GM10266 (cell line): ENCODE measurements around the gene OGA.

Experiments used
- DNase-seq: peaks from one replicate; pipeline ENCODE4 v3.0.0; 2012; ENCODE audit errors: extremely low spot score
- TF ChIP-seq, protein P1 (sequence below): IDR thresholded peaks from 2 replicates; pipeline ENCODE4 v1.5.1; 2012; ENCODE audit warnings: mild to moderate bottlenecking, low read depth; ENCODE audit not compliant: control insufficient read depth, insufficient read depth; ENCODE audit errors: missing control alignments

Gene OGA

DNA sequence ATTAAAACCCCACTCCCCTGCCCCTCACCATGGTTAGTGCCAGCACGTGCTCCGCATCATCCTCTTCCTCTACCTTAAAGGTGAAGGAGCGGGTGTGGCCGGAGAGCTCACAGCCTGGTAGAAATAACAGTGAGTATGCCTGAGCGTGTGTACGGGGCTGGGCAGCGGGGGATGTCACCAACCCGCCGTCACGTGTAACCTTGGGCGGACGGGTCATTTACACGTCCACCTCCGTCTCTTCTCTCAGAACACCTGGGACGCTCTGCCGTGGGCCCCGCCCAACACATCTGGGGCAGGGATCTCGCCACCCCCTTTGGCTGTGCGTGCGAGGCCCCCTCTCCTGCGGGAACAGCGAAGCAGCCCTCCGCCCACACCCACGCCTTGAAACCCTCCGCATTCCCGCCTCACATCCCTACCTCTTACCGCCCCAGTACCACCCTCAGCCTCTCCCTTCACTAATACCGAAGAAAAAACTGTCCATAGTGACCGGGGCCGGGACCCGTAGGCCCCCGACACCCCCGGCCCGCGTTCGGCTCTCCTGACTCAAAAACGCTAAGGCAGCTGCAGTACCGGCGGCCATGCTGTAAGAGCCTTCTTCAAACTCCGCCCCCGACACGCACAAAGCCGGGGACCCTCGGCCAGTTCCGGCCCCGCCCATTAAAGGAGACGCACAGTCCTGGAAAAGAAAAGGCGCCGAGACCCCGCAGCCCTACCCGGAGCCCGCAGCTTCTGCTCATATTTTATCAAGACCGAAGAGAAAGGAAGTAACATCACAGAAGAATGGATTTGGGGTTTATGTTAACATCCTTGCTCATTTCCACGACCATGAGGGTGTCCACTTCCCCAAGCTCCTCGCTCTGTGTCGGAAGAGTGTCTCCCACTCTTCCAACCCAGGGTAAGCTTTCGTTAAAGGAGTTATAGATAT, 35.2 kb downstream of the OGA start, which contains the start of gene NPM3:
Gene NPM3, minus strand, starts transcription at position 636 of the 925 bp plus-strand sequence. Its CDS starts 56 bp downstream, at position 580.
- TF ChIP-seq, protein P1, sequence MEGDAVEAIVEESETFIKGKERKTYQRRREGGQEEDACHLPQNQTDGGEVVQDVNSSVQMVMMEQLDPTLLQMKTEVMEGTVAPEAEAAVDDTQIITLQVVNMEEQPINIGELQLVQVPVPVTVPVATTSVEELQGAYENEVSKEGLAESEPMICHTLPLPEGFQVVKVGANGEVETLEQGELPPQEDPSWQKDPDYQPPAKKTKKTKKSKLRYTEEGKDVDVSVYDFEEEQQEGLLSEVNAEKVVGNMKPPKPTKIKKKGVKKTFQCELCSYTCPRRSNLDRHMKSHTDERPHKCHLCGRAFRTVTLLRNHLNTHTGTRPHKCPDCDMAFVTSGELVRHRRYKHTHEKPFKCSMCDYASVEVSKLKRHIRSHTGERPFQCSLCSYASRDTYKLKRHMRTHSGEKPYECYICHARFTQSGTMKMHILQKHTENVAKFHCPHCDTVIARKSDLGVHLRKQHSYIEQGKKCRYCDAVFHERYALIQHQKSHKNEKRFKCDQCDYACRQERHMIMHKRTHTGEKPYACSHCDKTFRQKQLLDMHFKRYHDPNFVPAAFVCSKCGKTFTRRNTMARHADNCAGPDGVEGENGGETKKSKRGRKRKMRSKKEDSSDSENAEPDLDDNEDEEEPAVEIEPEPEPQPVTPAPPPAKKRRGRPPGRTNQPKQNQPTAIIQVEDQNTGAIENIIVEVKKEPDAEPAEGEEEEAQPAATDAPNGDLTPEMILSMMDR = no peak
- DNase-seq = peak; percentile 89

DNA sequence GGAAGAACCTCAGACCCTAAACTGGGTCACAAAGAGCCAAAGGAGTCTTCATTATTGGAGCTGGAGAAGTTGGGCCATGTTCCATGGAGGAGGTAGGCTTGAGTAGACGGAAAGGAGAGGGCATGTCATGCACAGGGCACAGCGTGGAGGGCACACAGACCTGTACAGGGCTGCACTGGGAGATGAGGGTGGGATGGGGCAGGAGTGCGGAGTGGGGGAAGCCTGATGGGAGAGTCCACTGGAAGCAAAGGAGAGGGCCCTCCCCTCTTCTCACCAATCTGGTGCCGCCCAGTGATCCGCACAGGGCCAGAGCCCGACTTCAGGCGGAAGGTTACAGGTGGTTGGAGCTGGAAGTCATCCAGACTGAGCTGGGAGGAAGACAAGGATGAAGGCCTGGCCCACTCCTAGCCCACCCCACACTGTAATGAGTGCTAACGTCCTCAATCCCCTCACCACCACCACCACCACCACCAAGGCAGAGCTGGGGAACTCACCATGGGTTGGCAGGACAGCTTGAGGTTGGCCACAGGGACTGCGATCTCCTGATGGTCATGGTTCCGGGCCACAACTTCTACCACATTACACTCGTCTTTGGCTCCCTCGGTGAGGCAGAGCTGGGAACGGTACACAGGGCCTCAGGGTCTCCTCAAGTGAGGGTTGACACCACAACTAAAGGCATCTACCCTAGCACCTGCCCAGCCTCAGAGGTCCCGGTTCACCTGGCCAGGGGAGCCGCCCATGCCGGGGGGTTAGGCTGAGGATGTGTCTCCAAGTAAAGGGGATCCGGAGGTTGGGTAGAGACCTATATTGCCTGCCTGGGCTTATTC, 36.0 kb downstream of the OGA start:
- TF ChIP-seq, protein P1 = no peak
- DNase-seq = no peak

DNA sequence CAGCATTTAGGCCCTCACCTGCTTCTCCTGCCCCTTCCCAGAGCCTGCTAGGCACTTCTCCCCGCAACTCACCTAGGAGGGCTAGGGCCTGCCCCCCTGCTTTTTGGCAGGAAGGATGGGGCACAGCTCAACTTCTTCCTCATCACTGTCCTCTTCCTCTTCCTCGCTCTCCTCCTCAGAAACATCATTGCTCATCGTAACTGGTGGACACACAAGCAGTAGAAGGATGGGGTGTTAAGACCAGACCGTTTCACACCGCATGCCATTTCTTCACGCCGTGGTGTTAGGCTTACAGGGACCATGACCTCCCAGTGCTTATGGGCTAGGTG, 36.6 kb downstream of the OGA start:
- DNase-seq = no peak
- TF ChIP-seq, protein P1 = no peak

DNA sequence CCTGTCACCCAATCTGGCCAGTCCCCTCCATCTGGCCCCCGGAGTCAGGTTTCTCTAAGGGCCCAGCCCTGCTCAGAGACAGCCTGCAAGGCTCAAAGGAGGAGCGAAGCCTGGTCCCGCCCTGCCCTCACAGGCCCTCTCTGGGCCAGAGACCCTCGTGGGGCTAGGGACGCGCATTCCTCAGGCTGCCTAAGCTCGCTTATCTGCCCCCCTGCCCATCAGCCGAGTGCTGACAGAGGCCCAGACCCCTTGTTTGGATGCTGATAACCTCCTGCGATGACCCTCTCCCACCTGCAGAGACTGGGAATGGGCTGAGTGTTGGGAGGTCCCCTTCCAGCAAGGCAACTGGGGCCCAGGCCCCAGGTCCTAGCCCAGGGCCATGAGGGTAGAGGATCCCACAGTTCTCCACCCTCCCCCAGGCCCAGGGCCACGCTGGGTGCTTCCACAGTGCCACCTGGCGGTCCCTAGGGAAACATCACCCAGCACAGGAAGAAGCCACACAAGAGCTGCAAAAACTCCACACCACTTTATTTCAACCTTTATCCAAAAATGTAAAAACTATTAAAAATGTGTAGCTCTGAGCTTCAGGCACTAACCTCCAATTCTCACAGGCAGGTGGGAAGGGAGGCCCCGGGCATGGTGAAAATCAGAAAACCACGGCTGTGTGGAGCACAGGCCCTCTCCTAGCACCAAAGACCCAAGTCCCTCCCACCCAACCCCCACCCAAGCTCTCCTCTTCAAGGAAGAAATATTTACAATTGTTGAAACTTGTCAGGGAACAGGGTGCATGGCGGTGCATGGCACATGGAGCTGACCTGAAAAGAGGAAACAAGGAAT, 37.2 kb downstream of the OGA start:
- peak; percentile 89 for DNase-seq
- TF ChIP-seq, protein P1 = peak; percentile 93

GRCh38 chr10:101780187-101780817, 37.9 kb downstream of the OGA start:
- DNase-seq = no peak
- TF ChIP-seq, protein P1 = no peak

DNA sequence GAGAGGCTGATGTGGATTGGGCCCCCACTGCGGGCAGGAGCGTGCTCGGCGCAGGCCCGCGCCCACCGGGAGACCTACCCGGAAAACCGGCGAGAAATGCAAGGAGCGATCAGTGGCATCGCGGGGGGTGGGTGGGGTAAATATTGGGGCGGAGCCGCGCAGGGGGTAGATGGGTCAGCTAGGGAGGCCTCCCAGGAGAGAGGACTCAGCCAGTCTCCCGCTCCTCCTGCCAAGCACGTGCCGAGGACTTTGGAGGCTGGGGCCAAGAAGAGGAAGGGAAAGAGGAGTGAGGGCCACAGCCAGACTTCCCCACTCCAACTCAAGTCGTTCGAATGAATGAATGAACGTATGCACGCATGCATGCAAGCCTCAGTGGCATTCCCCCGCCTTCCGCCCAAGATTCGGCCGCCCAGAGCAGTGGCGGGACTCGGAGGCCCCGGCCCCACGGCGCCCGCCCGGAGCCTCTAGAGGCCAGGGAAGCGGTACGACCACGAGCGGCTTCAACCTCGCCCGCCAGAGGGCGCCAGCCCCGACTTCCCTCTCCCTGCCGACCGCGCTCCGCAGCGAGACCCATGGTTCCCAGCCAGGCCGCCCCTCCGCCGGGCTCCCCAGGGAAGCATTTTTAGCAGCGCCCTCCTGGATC, 38.6 kb downstream of the OGA start:
- TF ChIP-seq, protein P1 = peak; percentile 96
- DNase-seq = peak; percentile 88
